ENCODE measurements around the gene LCE1B. TPM values are rescaled to one million over a fixed set of nuclear protein-coding genes. Genes with fewer than 3 reads are reported as not detected.

The LCE1B gene
- total RNA-seq, 1 donor from 2014 or later: not detected

- Histone ChIP-seq H3K27me3 (no peaks in the 10 kb centered on the region), H3K4me1 (no peaks in the 10 kb centered on the region), H3K9me3 (ENCODE audit: low read depth) (peaks cover 42% of the 10 kb centered on the region), H3K36me3 (no peaks in the 10 kb centered on the region), H3F3A (ENCODE audit: low read depth) (no peaks in the 10 kb centered on the region), H3K4me2 (no peak overlapping the region), H3K27ac (no peak overlapping the region), H3K9ac (no peak overlapping the region), H3K4me3 (no peak overlapping the region), H3K79me2 (ENCODE audit: low read depth) (no peaks in the 10 kb centered on the region), H2AFZ (replicated peaks) (no peak overlapping the region), H4K20me1 (ENCODE audit: low read depth) (no peaks in the 10 kb centered on the region)
- no peaks in the 10 kb centered on the region for H3K4me1 Mint-ChIP-seq
- H3K4me3 Mint-ChIP-seq: no peak overlapping the region
- DNase-seq (ENCODE audit: low spot score): no peak
- no peak overlapping the region for H3K27ac Mint-ChIP-seq
- peaks cover 14% of the 10 kb centered on the region for H3K9me3 Mint-ChIP-seq
- H3K27me3 Mint-ChIP-seq (ENCODE audit: insufficient read depth, low read depth): no peaks in the 10 kb centered on the region
- TF ChIP-seq CTCF (IDR thresholded peaks at IDR 0.05) (no peak), EZH2 (IDR thresholded peaks at IDR 0.05) (no peak), EZH2phosphoT487 (IDR thresholded peaks at IDR 0.05) (no peak)
- no peaks in the 10 kb centered on the region for H3K36me3 Mint-ChIP-seq
Measured at GRCh38 chr1:152860129-152860528, 48.4 kb downstream of the LCE1B start.

GRCh38 chr1:152861374-152861773 is 49.6 kb downstream of the LCE1B start:
- no peak overlapping the region for H3K27ac ChIP-seq
- Mint-ChIP-seq H3K36me3 (no peaks in the 10 kb centered on the region), H3K4me1 (no peaks in the 10 kb centered on the region), H3K27ac (no peak overlapping the region), H3K9me3 (peaks cover 14% of the 10 kb centered on the region), H3K4me3 (no peak overlapping the region), H3K27me3 (ENCODE audit: insufficient read depth, low read depth) (no peaks in the 10 kb centered on the region)
- H3K9ac ChIP-seq: no peak overlapping the region
- no peak for DNase-seq (ENCODE audit: low spot score)
- no peaks in the 10 kb centered on the region for H3F3A ChIP-seq (ENCODE audit: low read depth)
- no peak overlapping the region for H3K4me3 ChIP-seq
- no peaks in the 10 kb centered on the region for H3K4me1 ChIP-seq
- H3K79me2 ChIP-seq (ENCODE audit: low read depth): no peaks in the 10 kb centered on the region
- H3K27me3 ChIP-seq: no peaks in the 10 kb centered on the region
- H3K9me3 ChIP-seq (ENCODE audit: low read depth): peaks cover 47% of the 10 kb centered on the region
- no peak for TF ChIP-seq EZH2phosphoT487 (IDR thresholded peaks at IDR 0.05)
- no peak for TF ChIP-seq EZH2 (IDR thresholded peaks at IDR 0.05)
- no peak for TF ChIP-seq CTCF (IDR thresholded peaks at IDR 0.05)
- H4K20me1 ChIP-seq (ENCODE audit: low read depth): no peaks in the 10 kb centered on the region
- H2AFZ ChIP-seq (replicated peaks): no peak overlapping the region
- no peaks in the 10 kb centered on the region for H3K36me3 ChIP-seq
- H3K4me2 ChIP-seq: no peak overlapping the region

Other genes with a start within 250 kb of the LCE1B start
- gene LCE3E, start 245.2 kb upstream of the LCE1B start, total RNA-seq (ENCODE audit: low replicate concordance): not detected in 2 replicates
- gene LCE3D, start 231.5 kb upstream of the LCE1B start, total RNA-seq (ENCODE audit: low replicate concordance): not detected in 2 replicates
- gene LCE3C, start 211.7 kb upstream of the LCE1B start, total RNA-seq (ENCODE audit: low replicate concordance): not detected in 2 replicates
- gene LCE3B, start 198.2 kb upstream of the LCE1B start, total RNA-seq (ENCODE audit: low replicate concordance): not detected in 2 replicates
- gene LCE3A, start 188.9 kb upstream of the LCE1B start, total RNA-seq (ENCODE audit: low replicate concordance): not detected in 2 replicates
- gene LCE2D, start 148.6 kb upstream of the LCE1B start, total RNA-seq (ENCODE audit: low replicate concordance): not detected in 2 replicates
- not detected in 2 replicates for gene LCE2C, start 136.7 kb upstream of the LCE1B start, total RNA-seq (ENCODE audit: low replicate concordance)
- gene LCE2B, start 125.8 kb upstream of the LCE1B start, total RNA-seq (ENCODE audit: low replicate concordance): not detected in 2 replicates
- not detected in 2 replicates for gene LCE2A, start 113.6 kb upstream of the LCE1B start, total RNA-seq (ENCODE audit: low replicate concordance)
- gene LCE4A, start 103.8 kb upstream of the LCE1B start, total RNA-seq (ENCODE audit: low replicate concordance): not detected in 2 replicates
- gene KPRP, start 53.9 kb upstream of the LCE1B start, total RNA-seq (ENCODE audit: low replicate concordance): not detected in 2 replicates
- gene LCE1F, start 36.8 kb upstream of the LCE1B start, total RNA-seq (ENCODE audit: low replicate concordance): not detected in 2 replicates
- gene LCE1E, start 25.7 kb upstream of the LCE1B start, total RNA-seq (ENCODE audit: low replicate concordance): not detected in 2 replicates
- gene LCE1D, start 15.2 kb upstream of the LCE1B start, total RNA-seq (ENCODE audit: low replicate concordance): not detected in 2 replicates
- gene LCE1C, start 5.3 kb upstream of the LCE1B start, total RNA-seq (ENCODE audit: low replicate concordance): not detected in 2 replicates
- gene LCE1A, start 15.5 kb downstream of the LCE1B start, total RNA-seq (ENCODE audit: low replicate concordance): not detected in 2 replicates
- not detected in 2 replicates for gene LCE6A, start 30.9 kb downstream of the LCE1B start, total RNA-seq (ENCODE audit: low replicate concordance)
- not detected in 2 replicates for gene LCE7A, start 48.0 kb downstream of the LCE1B start, total RNA-seq (ENCODE audit: low replicate concordance)
- not detected in 2 replicates for gene SMCP, start 66.4 kb downstream of the LCE1B start, total RNA-seq (ENCODE audit: low replicate concordance)
- not detected in 2 replicates for gene IVL, start 96.6 kb downstream of the LCE1B start, total RNA-seq (ENCODE audit: low replicate concordance)
- not detected in 2 replicates for gene SPRR5, start 135.2 kb downstream of the LCE1B start, total RNA-seq (ENCODE audit: low replicate concordance)
- gene SPRR4, start 158.7 kb downstream of the LCE1B start, total RNA-seq (ENCODE audit: low replicate concordance): not detected in 2 replicates
- gene SPRR1A, start 172.1 kb downstream of the LCE1B start, total RNA-seq (ENCODE audit: low replicate concordance): not detected in 2 replicates
- gene SPRR3, start 189.8 kb downstream of the LCE1B start, total RNA-seq (ENCODE audit: low replicate concordance): not detected in 2 replicates
- gene SPRR1B, start 219.2 kb downstream of the LCE1B start, total RNA-seq (ENCODE audit: low replicate concordance): not detected in 2 replicates
- gene SPRR2D, start 229.1 kb downstream of the LCE1B start, total RNA-seq (ENCODE audit: low replicate concordance): not detected in 2 replicates
- gene SPRR2A, start 245.5 kb downstream of the LCE1B start, total RNA-seq (ENCODE audit: low replicate concordance): not detected in 2 replicates